HG03103 (cell line): ENCODE results near the gene RNF25.
A peak's percentile ranks its signal among the peaks of the same experiment; 100 is the strongest.
"Not testable (repeated sequence)": the region's sequence is repeated elsewhere in the genome, so short reads cannot be mapped to it uniquely, and the experiment has no call there.

Experiments used
- ATAC-seq: cut with Tn5 transposase; IDR thresholded peaks from one replicate; pipeline ENCODE4 v1.9.1; 2021; ENCODE audit warnings: low read depth; ENCODE audit not compliant: unreplicated experiment

Gene RNF25

DNA sequence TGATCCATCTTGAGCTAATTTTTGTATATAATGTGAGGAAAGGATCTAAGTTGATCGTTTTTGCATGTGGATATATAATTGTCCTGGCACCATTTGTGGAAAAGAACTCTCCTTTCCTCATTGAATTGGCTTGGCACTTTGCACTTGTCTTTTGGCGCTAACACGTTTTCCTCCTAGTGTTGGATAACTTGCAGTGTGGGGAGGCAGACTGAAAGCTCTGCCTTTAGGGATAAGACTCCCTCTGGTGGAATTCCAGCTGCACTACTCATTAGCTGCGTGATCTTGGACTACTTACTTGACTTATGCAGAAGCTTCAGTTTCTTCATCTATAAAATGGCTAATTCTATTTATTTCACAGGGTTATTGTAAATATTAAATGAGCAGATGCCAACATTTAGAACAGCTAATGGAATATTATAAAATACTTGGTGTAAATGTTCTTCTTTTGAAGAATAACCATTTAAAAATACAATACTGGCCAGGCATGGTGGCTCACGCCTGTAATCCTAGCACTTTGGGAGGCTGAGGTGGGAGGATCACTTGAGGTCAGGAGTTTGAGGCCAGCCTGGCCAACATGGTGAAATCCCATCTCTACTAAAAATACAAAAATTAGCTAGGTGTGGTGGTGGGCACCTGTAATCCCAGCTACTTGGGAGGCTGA lies 15.7 kb upstream of the RNF25 start:
- not testable (repeated sequence) for ATAC-seq

DNA sequence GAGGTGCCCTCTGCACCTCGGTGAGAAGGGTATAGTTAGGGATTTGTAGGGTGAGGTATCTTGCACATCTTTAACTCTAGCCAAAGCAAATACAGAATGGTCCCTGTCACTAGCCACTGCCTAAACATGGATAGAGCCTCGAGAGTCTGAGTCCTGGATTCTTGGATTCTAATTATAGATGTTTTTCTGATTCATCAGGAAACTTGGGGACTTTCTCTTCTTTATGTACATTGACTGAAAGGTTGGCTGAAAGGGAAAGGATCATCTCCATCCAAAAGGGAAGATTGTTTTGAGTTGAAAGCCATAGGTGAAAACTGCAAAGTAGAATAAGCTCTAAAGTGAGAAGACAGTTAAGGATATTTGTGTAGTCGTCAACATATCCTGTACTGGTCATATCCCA lies 8.3 kb upstream of the RNF25 start:
- ATAC-seq = no peak

DNA sequence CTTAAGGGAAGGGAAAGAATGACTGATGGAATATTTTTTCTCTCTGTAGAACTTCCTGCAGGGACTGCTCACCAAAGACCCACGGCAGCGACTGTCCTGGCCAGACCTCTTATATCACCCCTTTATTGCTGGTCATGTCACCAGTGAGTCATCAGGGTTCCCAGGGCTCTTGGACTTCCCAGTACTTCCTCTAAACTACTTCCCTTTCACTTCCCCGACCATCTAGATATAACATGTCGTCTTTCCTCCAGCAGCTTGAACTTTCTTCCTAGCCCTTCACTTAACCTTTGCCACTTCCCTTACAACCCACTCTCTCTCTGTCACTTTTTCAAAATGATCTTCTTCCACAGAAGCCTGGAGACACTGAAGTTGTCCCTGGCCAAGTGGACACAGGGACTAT lies 7.3 kb upstream of the RNF25 start:
- ATAC-seq = no peak

DNA sequence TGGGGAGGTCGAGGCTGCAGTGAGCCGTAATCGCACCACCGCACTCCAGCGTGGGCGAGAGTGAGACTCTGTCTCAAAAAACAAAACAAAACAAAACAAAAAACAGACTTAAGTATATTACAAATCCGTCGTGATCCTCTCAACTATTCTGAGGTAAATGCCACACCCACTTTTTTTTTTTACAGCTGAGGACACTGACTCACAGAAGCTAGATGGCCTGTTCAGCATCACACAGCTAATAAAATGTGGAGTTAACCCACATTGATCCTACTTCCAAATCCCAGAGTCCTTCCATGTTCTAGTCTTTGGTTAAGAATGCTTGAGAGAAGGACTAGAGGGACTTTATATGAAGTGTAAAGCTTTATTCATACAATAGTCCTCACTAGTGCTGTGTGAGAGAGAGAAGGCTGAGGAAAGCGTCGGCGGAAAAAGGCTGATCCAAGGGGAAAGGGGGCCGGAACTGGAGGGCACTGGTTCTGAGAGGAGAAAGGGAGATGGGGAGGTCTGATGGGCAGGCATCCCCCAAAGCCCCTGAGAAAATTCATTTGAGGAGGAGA lies 627 bp downstream of the RNF25 start:
- ATAC-seq = no peak

DNA sequence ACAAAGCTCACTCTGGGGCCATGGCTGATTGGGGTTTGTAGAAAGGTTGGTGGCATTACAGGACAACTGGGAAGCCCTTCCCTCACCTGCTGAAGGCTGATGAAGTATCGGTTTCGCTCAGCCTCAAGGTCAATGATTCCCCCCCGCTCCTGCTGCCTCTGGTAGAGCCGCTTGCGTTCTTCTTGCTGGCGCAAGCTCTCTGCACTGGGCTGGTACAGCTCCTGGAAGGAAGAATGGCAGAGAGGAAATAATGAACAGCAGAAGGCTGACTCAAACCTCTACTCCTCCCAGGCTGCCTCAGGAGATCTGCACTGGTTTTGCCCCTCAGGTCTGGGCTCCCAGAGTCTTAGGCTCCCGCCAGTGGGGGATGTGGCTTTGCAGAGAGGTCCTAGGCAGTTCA lies 7.1 kb downstream of the RNF25 start:
- no peak for ATAC-seq

DNA sequence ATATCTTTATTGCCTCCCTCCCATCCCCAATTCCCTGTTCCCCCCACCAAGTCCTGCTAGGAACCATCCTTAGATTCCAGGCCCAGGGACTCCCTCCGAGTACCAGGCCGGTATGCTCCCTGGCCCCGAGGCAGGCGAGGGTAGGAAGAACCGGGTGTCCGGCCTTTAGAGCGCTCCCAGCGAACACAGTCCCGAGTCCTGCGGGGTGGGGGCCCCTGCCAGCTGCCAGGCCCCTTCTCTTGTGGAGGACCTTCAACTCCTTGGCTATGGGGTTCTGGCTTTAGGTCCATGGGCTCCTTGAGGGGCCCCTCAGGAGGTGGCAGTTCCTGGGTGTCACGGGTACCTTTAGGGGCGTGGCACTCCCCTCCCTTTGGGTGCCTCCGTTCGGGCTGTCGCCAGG lies 7.9 kb downstream of the RNF25 start:
- ATAC-seq = no peak

DNA sequence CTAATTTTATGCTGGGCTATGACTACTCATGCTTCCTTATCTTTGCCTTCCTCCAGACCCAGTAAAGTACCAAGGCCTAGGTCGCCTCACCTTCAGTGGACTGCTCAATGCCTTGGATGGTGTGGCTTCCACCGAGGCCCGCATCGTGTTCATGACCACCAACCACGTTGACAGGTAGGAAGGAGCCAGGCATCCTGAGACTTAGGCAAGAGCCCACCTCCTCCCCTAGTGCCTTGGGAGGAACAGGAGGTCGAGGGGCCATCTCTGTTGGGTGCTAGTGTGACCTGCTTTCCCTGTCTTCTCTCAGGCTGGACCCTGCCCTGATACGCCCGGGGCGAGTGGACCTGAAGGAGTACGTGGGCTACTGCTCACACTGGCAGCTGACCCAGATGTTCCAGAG lies 9.0 kb downstream of the RNF25 start:
- ATAC-seq = no peak

DNA sequence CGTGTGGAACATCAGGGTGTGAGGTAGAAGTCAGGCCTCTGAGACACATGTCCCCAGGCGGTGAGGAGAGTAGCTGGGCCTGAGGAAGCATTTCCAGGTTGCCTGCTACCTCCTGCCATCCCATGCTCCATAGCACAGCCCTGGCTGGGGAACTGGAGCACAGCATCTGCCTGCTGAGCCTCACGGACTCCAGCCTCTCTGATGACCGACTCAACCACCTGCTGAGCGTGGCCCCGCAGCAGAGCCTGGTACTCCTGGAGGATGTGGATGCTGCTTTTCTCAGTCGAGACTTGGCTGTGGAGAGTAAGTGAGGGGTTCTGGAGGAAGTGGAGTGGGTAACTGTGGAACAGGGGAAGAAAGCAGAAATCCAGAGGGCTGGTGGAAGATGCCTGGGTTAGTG lies 9.4 kb downstream of the RNF25 start:
- no peak for ATAC-seq

DNA sequence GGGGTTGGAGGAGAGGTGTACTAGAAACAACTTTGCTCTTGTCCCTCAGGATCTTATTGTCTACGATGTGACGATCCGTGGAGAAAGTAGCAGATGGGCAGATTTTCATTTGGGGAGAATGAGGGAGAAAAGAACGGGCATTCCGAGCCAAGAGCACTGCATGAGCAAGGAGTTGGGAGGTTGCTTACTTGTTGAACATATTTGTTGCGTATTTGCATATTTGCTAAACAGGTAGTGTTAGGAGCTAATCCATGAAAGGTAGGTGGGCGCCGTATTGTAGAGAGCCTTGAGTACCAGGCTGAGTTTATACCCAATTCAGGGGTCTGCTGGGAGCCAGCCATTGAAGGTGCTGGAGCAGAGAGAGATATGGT lies 11.8 kb downstream of the RNF25 start:
- no peak for ATAC-seq

DNA sequence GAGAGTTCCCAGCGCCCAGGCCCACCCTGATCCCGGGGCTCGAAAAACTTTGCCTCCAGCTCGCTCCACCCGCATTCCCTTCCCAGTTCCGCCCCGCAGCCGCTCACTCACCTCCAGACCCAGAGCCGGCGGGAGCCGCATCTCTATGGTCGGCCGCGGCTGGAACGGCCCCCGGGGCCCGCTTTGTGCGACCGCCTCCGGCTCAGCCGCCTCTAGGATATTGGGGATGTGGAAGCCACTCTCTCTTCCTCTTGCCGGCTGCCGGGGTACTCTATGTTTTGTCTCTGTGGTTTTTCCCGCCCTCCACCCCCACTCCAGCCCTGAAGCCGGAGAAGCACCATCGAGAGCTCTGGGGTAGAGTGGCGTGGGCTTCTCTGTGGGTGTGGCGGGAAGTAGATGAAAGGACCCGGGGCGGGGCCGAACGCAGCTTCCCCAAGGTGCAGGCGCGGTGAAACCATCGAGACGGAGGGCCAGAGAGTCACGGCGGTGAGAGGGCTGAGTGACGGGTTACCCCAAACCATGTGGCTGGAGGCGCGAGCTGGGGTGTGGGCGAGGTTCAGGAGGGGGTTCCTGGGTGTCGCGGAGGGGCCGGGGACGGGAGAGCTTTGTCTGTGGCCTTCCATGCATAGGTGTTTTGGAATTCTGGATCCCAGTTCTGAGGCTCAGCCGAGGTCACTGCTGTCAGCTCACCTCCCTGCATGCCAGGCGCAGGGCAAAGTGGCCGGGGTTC lies 12.4 kb downstream of the RNF25 start, which contains the start of the genes BCS1L and ZNF142:
Gene BCS1L, plus strand, starts transcription at position 426 of the 730 bp plus-strand sequence. CDS start 1,305 bp downstream, outside the sequence.
Gene ZNF142, minus strand, starts transcription at position 366 of the 730 bp plus-strand sequence. CDS start 3,194 bp downstream, outside the sequence.
- ATAC-seq = peak; percentile 93

DNA sequence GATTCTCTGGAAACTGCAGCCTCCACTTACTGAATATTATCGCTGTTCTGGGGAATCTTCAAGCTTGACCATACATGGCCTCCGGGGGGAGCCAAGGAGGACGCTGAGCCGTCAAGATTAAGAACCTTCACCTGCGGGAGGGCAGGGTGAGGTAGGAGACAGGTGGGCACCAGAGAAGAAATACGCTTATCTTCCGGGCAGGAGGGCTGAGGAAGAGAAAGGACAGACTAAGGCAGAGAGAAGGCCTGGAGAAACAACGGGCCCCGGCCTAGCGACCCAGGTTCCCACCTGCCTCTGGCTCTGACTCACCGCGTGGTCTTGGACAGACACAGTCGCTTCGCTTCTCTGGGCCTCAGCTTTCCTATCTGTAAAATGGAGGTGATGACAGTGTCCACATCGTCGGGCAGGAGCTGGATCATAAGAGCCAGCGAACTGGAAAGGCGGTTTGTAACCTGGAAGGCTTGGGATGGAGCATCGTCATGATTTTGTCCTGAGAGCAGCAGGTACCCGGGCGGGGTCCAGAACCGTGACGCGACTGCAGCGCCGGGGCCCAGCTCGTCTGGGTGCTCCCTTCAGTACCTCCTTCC lies 13.0 kb downstream of the RNF25 start:
- peak; percentile 41 for ATAC-seq

DNA sequence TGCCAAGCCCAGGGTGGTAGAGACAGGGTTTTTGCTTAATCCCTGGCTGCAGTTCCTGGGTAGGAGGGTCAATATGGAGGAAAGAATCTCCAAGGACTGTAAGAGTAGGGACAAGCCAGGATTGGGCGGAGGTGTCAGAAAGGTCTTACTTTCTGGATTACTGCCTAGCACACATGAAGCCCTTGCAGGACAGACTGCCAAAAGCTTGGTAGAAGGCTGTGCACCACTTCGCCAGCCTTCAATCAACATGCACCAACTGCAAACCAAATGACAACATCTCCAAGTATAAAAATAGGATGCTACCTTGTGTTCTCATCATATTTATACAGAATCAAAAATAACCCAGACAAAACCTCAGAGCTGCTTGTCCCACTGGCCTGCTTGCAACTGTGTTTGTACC lies 16.1 kb downstream of the RNF25 start:
- no peak for ATAC-seq

DNA sequence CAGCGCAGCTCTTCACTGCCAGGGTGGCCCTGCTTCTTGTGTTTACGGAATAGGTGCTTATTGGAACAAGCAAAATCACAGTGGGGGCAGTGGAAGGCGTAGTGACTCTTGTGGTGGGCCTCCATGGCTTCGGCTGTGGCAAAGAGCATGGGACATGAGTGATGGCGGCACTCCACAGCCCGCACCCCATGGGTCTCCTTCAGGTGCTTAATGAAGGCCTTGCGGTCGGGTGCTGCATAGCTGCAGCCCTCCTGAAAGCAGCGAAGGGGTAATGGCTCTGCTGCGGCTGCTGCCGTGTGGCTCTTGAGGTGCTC lies 23.1 kb downstream of the RNF25 start:
- ATAC-seq = no peak

DNA sequence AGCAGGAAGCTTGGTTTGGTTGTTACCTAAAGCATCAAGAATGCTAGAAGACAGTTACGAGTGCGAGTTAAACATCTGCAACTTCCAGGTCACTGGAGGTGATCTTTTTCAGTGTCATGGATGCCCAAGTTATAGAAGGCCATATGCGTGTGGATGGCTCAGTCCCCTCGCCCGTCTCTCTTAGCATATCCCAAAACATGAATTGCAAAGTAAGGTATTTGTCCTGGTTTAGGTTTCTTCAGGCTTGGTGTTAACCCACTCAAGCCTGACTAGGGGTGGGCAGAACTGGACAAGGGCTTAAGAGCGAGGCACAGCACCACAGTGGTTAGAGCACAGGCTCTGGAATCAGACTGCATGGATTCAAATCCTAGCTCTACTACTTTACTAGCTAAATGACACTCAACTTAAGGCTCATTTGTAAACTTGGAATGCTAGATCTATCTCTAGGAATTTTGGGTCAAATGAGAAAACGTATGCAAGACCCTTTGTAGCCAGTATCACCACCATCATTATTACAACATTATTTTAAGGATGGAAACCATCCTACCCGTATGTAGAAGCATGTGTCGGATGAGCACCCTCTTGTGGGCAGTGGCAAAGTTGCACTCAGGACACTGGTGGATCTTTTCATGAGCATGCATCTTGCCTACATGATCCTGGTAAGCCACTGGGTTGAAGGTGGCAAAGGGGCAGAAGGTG lies 23.6 kb downstream of the RNF25 start:
- ATAC-seq = no peak

DNA sequence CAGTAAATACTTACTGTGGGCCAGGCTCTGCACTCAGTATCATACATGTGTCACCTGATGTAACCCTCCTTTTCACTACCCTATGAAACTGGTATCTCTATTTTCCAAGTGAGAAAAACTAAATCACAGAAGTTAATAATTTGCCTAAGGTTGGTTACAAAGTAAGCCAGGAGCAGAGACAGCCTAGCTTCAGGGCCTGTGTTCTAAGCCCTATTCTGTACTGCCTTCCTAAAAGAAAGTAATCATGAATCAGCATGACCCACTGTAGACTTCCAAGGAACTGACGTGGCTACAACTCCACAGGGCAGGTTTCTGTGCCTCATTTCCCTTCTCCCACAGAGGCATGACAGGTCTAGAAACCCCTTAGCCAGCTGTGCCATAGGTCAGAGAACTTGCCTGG lies 26.7 kb downstream of the RNF25 start:
- ATAC-seq = no peak

DNA sequence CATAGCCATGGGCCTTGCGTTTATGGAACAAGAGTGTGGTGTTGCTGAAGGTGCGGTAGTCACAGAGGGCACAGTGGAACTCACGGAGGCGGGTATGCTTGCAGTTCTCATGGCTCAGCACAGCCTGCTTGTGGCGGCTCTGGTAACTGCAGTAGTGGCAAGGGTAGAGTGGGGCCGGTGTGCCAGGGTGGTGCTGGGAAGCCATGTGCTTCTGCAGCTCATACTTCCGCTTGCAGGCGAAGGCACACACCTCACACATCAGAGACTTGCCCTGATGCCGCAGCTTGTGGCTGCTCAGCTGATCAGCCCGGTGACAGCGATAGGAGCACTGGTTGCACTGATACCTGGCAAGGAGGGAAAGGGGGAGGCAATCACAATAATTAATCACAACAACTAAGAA lies 27.1 kb downstream of the RNF25 start:
- no peak for ATAC-seq

DNA sequence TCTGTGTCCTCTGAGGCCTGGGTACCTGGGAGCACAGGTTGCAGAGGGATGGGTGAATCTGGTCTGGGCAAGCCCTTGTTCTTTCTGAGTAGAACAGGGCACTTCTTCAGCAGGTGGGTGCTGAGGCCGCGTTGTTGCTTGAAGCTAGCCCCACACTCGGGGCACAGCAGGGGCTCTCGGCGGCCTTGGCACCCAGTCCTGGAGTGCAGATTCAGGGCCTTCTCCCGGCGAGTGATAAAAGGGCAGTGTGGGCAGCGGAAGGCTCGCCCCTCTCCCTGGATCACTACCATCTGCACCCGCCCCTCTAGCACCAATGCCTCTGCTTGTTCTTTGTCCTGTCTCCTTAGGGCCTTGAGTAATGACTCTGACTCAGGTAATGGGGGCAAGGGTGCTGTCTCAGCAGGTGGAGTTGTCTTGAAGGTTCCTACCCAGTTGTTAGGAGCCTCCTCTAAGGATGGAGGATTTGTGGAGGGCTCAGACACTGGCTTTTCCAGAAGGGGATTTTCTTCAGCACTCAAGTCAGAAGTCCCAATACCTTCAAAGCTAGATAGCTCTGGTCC lies 28.0 kb downstream of the RNF25 start:
- ATAC-seq = no peak

DNA sequence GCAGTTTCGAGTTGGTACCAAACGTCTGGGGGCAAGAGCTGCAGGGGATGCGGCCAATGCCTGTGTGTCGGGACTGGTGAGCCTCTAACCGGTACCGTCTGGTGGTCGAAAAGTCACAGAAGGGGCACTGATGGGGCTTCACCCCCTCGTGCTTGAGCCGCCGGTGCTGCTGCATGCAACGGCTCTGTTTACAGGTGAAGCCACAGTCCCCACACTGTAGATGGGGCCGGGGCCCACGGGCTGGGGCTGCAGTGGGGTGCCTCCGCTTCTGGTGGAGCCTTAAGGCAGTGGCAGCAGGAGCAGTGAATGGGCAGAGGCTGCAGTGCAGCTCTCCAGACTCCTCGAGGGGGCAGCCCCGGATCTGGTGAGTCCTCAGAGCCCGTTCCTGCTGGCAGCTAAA lies 29.0 kb downstream of the RNF25 start:
- ATAC-seq = no peak

DNA sequence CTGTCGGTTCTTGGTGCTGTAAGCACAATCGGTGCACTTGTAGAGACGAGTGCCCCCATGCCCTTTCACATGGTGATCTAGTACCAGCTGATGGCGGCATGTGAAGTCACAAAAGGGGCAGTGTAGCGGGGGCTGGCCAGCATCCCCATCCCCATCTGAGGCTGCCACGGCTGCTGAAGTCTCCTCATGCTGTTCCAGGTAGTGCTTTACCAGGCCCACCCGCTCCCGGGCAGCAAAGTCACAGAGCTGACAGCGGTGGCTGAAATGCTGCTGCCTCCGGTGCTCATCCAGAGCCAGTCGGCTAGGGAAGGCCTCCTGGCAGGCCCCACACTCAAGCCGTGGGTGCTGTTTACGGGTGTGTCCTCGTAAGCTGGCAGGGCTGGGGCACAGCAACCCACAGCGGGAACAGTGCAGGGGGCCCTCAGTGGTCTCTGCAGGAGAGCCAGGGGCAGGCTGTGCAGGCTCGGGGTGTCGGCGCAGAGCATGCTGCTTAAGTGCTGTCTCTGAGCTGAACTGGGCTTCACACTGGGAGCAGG lies 29.6 kb downstream of the RNF25 start:
- no peak for ATAC-seq

DNA sequence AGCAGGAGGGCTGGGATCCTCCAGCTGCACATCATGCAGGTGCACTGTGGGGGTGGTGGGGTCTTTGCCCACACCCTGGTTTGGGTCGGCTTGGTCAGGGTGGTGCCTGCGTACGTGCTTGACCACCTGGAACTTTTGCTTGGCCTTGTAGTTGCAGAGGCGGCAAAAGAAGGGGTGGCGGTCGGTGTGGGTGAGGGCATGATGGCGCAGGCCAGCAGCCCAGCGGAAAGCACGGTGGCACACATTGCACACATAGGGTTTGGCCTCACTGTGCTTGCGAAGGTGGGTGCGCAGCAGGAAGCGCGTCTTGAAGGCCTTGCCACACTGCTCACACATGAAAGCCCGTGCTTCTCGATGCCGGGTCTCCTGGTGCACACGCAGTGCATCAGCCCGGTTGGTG lies 33.4 kb downstream of the RNF25 start:
- no peak for ATAC-seq

DNA sequence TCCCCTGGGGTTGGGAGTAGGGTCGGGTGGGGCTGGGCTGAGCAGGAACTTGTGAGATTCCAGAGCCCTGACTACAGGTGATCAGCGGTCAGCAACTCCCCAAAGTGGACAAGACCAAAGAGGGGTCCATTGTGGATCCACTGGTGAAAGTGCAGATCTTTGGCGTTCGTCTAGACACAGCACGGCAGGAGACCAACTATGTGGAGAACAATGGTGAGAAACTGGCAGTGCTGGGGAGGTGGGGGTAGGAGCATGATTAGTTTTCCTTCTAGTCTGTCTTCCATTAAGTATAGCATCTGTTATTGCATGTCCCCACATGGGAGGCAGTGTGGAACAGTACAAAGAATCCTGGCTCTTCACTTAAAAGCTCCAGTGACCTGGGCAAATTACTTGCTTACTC lies 36.1 kb downstream of the RNF25 start:
- no peak for ATAC-seq
